Endodermal cell (in vitro differentiated cells): ENCODE data around the gene ZNF527. TPM values are rescaled to one million over a fixed set of nuclear protein-coding genes. Genes with fewer than 3 reads are reported as not detected.

Experiments
- DNase-seq: peaks from one replicate; pipeline ENCODE4 v3.0.0-alpha.2; 2017
- H3K27ac ChIP-seq: 2 replicates; pipeline ENCODE4 v1.5.1; 2013; ENCODE audit warnings: mild to moderate bottlenecking, low read depth, low read length, moderate library complexity
- H3K27me3 ChIP-seq: 2 replicates; pipeline ENCODE4 v1.6.1; 2013; ENCODE audit warnings: mild to moderate bottlenecking, low read length, moderate library complexity; ENCODE audit not compliant: insufficient read depth, control insufficient read depth, poor library complexity, severe bottlenecking
- H3K36me3 ChIP-seq: 2 replicates; pipeline ENCODE4 v1.7.0; 2013; ENCODE audit warnings: mild to moderate bottlenecking, low read length, moderate library complexity; ENCODE audit not compliant: control insufficient read depth, insufficient read depth
- H3K4me1 ChIP-seq: one replicate; pipeline ENCODE4 v1.7.0; 2013; ENCODE audit warnings: low read length; ENCODE audit not compliant: control insufficient read depth, insufficient read depth
- H3K4me3 ChIP-seq: 2 replicates; pipeline ENCODE4 v1.5.1; 2013; ENCODE audit warnings: mild to moderate bottlenecking, low read length, moderate library complexity
- H3K9ac ChIP-seq: 2 replicates; pipeline ENCODE4 v1.6.1; 2013; ENCODE audit warnings: mild to moderate bottlenecking, low read length, moderate library complexity; ENCODE audit not compliant: poor library complexity, severe bottlenecking; ENCODE audit errors: extremely low read depth
- H3K9me3 ChIP-seq: 2 replicates; pipeline ENCODE4 v1.6.1; 2013; ENCODE audit warnings: mild to moderate bottlenecking, low read length, moderate library complexity; ENCODE audit not compliant: control insufficient read depth
- H3K27ac Mint-ChIP-seq: 2 replicates; pipeline ENCODE4 v1.8.0; 2020; ENCODE audit warnings: mixed read lengths
- H3K27me3 Mint-ChIP-seq: 2 replicates; pipeline ENCODE4 v1.8.0; 2021; ENCODE audit warnings: mild to moderate bottlenecking, mixed read lengths; ENCODE audit not compliant: insufficient read depth
- H3K36me3 Mint-ChIP-seq: 2 replicates; pipeline ENCODE4 v1.8.0; 2020; ENCODE audit warnings: low read depth, mixed read lengths
- H3K4me1 Mint-ChIP-seq: 2 replicates; pipeline ENCODE4 v1.8.0; 2020; ENCODE audit warnings: mixed read lengths
- H3K4me3 Mint-ChIP-seq: 2 replicates; pipeline ENCODE4 v1.8.0; 2020; ENCODE audit warnings: mild to moderate bottlenecking, moderate library complexity, mixed read lengths
- H3K9me3 Mint-ChIP-seq: 2 replicates; pipeline ENCODE4 v1.8.0; 2020; ENCODE audit warnings: mild to moderate bottlenecking, mixed read lengths
- CTCF ChIP-seq: fragments of 200-600 bp; sonication (generic); conservative IDR thresholded peaks from 2 replicates; pipeline ENCODE4 v1.5.0; 2021; ENCODE audit warnings: antibody characterized with exemption, mild to moderate bottlenecking
- WGBS, 2 experiments: methylation state at CpG; one replicate each; pipeline versions ENCODE4 v1.1.5 to v1.1.7; 2013; ENCODE audit warnings: missing lambda C conversion rate in 2 of 2, mixed read lengths in 1 of 2; ENCODE audit not compliant: insufficient coverage in 1 of 2, insufficient read length in 1 of 2; 5-methylcytosine and 5-hydroxymethylcytosine counted together
- long read RNA-seq, 4 experiments: library from polyadenylated mRNA in 2 of 4; library from RNA in 1 of 4; library from capped mRNA in 1 of 4; stranded (forward) in 3 of 4; unstranded in 1 of 4; transcript quantifications; one replicate each; pipeline ENCODE4 v2.0.0, GENCODE V29; 2020 to 2021; ENCODE audit warnings: inconsistent platforms in 1 of 4
- polyA plus RNA-seq, 2 experiments: library from polyadenylated mRNA; stranded (reverse); fragments of 50-300 nt; gene quantifications; one replicate each; pipeline ENCODE4 v1.2.3, GENCODE V29; 2013
- total RNA-seq, 2 donors: library from RNA; stranded (reverse); fragmentation: NEBNext Ultra II Directional in 1 of 2; extraction: Animal tissue kit (Norgen Biotek cat#: 25700) in 1 of 2; gene quantifications; 2 replicates in 1 of 2; 3 replicates in 1 of 2; pipeline ENCODE4 v1.2.1, GENCODE V29; 2021

The ZNF527 gene
- total RNA-seq, result 1 to 10 TPM; 4.6 to 5.3 TPM
- polyA plus RNA-seq (2013, experiment 1 of 2), result 3.9 TPM
- 3.9 TPM for polyA plus RNA-seq (2013, experiment 2 of 2)
- long read RNA-seq, experiment 1, partial matches to known transcripts, result 0 of 1 reads
- long read RNA-seq, experiment 1, other reads (novel, unspliced or antisense), result 1 of 1 reads
- long read RNA-seq, experiment 2, partial matches to known transcripts, result 0 of 4 reads
- long read RNA-seq, experiment 2, other reads (novel, unspliced or antisense), result 2 of 4 reads
- long read RNA-seq, experiment 3, transcript ZNF527-202 (5 exons, 2,828 nt), result major isoform, 5 of 7 reads
- long read RNA-seq, experiment 3, partial matches to known transcripts, result 1 of 7 reads
- long read RNA-seq, experiment 3, other reads (novel, unspliced or antisense), result 1 of 7 reads
- long read RNA-seq, experiment 4, partial matches to known transcripts, result 0 of 2 reads
- long read RNA-seq, experiment 4, other reads (novel, unspliced or antisense), result 2 of 2 reads

GRCh38 chr19:37370880-37371661, at the start of gene ZNF527:
ZNF527 (plus strand) TSS chr19:37371099; CDS start chr19:37374199, 3,100 bp downstream.
- H3K27me3 ChIP-seq, result no peaks in the 10 kb centered on the region
- H3K27ac ChIP-seq, result peak within 1 kb of the TSS; percentile 0
- no peaks in the 10 kb centered on the region for H3K4me1 ChIP-seq
- 2 to 3% methylated on average over 36 to 58 of the region's 58 CpGs for WGBS, 2 experiments
- H3K9me3 Mint-ChIP-seq, result no peaks in the 10 kb centered on the region
- H3K9ac ChIP-seq, result peak within 1 kb of the TSS; percentile 59
- peaks cover 17% of the 10 kb centered on the region for H3K36me3 ChIP-seq
- H3K4me1 Mint-ChIP-seq, result peaks cover 7% of the 10 kb centered on the region
- no peaks in the 10 kb centered on the region for H3K36me3 Mint-ChIP-seq
- TF ChIP-seq CTCF, result peak; percentile 15
- DNase-seq, result peak; percentile 99
- H3K27me3 Mint-ChIP-seq, result no peaks in the 10 kb centered on the region
- peak within 1 kb of the TSS; percentile 89 for H3K4me3 ChIP-seq
- H3K27ac Mint-ChIP-seq, result peak within 1 kb of the TSS; percentile 99
- peaks cover 21% of the 10 kb centered on the region for H3K9me3 ChIP-seq
- H3K4me3 Mint-ChIP-seq, result peak within 1 kb of the TSS; percentile 75

- H3K36me3 Mint-ChIP-seq, result peaks cover 68% of the 10 kb centered on the region
- H3K9me3 Mint-ChIP-seq, result no peaks in the 10 kb centered on the region
- Histone ChIP-seq H3K36me3 (peaks cover 64% of the 10 kb centered on the region), H3K27me3 (no peaks in the 10 kb centered on the region), H3K9ac (no peak overlapping the region), H3K4me3 (no peak overlapping the region), H3K9me3 (peaks cover 10% of the 10 kb centered on the region), H3K4me1 (no peaks in the 10 kb centered on the region), H3K27ac (no peak overlapping the region)
- peaks cover 22% of the 10 kb centered on the region for H3K4me1 Mint-ChIP-seq
- H3K27me3 Mint-ChIP-seq, result no peaks in the 10 kb centered on the region
- peak; percentile 76 for DNase-seq
- WGBS, 2 experiments, result 94% methylated on average over 1 of the region's 1 CpG; no CpG with 5 or more reads in 1 of the 2 experiments
- no peak overlapping the region for H3K4me3 Mint-ChIP-seq
- TF ChIP-seq CTCF, result peak; percentile 78
- no peak overlapping the region for H3K27ac Mint-ChIP-seq
These were observed 41.2 kb upstream of the ZNF527 start for GRCh38 chr19:37329686-37330085.

- Histone ChIP-seq H3K4me1 (no peaks in the 10 kb centered on the region), H3K4me3 (no peak overlapping the region), H3K9me3 (peaks cover 17% of the 10 kb centered on the region), H3K27ac (no peak overlapping the region), H3K36me3 (peaks cover 53% of the 10 kb centered on the region), H3K9ac (no peak overlapping the region), H3K27me3 (no peaks in the 10 kb centered on the region)
- Mint-ChIP-seq H3K4me3 (no peak overlapping the region), H3K27ac (no peak overlapping the region), H3K4me1 (peaks cover 33% of the 10 kb centered on the region), H3K36me3 (peaks cover 59% of the 10 kb centered on the region), H3K27me3 (no peaks in the 10 kb centered on the region), H3K9me3 (no peaks in the 10 kb centered on the region)
- no peak for TF ChIP-seq CTCF
- DNase-seq, result no peak
These were observed 38.1 kb upstream of the ZNF527 start for GRCh38 chr19:37332839-37333238.
